ENCODE data around the gene SF3B3. TPM values are rescaled to one million over a fixed set of nuclear protein-coding genes. Genes with fewer than 3 reads are reported as not detected.

Gene SF3B3
- total RNA-seq, 4 donors from 2014 or later: 74.2 to 142 (median 112) TPM

GRCh38 chr16:70478169-70478568 is 45.4 kb upstream of the SF3B3 start:
- intact Hi-C loops (cut with DNase I): no loop called here
- Histone ChIP-seq H3K27me3 (no peaks in the 10 kb centered on the region), H3K36me3 (peaks cover 30 to 35% of the 10 kb centered on the region in 2 donors), H3K4me3 (replicated peaks in 1 of 3) (no peak overlapping the region), H3K4me1 (no peaks in the 10 kb centered on the region), H3K27ac (no peak overlapping the region), H3K9me3 (no peaks in the 10 kb centered on the region)
- DNase-seq: no peak
- WGBS, 2 donors: 92 to 97% methylated on average over 6 of the region's 8 CpGs
- TF ChIP-seq POLR2A (IDR thresholded peaks at IDR 0.05) (no peak), CTCF (IDR thresholded peaks at IDR 0.05) (no peak)

GRCh38 chr16:70478912-70479341 is 44.7 kb upstream of the SF3B3 start:
- TF ChIP-seq CTCF (IDR thresholded peaks at IDR 0.05): no peak
- TF ChIP-seq POLR2A (IDR thresholded peaks at IDR 0.05): no peak
- Histone ChIP-seq H3K9me3 (no peaks in the 10 kb centered on the region), H3K36me3 (peaks cover 34 to 36% of the 10 kb centered on the region in 2 donors), H3K4me3 (replicated peaks in 1 of 3) (no peak overlapping the region), H3K27ac (no peak overlapping the region), H3K27me3 (no peaks in the 10 kb centered on the region), H3K4me1 (no peaks in the 10 kb centered on the region)
- intact Hi-C loops (cut with DNase I): no loop called here
- DNase-seq: no peak
- 77 to 89% methylated on average over 7 to 9 of the region's 10 CpGs for WGBS, 2 donors

GRCh38 chr16:70480127-70481105 is 43.2 kb upstream of the SF3B3 start:
- TF ChIP-seq CTCF (IDR thresholded peaks at IDR 0.05) (no peak), POLR2A (IDR thresholded peaks at IDR 0.05) (no peak)
- 90 to 98% methylated on average over 9 to 14 of the region's 17 CpGs for whole genome bisulfite sequencing, 2 donors
- Histone ChIP-seq H3K4me3 (replicated peaks in 1 of 3) (no peak overlapping the region), H3K27ac (no peak overlapping the region), H3K9me3 (no peaks in the 10 kb centered on the region), H3K36me3 (peaks cover 31 to 33% of the 10 kb centered on the region in 2 donors), H3K27me3 (no peaks in the 10 kb centered on the region), H3K4me1 (no peaks in the 10 kb centered on the region)
- no peak for DNase-seq
- intact Hi-C loops (cut with DNase I): no loop called here

GRCh38 chr16:70481929-70482536 is 41.6 kb upstream of the SF3B3 start:
- H3K4me1 ChIP-seq: no peaks in the 10 kb centered on the region
- no peak overlapping the region for H3K4me3 ChIP-seq (replicated peaks in 1 of 3)
- H3K27ac ChIP-seq: no peak overlapping the region
- no peaks in the 10 kb centered on the region for H3K9me3 ChIP-seq
- no peak for TF ChIP-seq CTCF (IDR thresholded peaks at IDR 0.05)
- no peak for TF ChIP-seq POLR2A (IDR thresholded peaks at IDR 0.05)
- H3K36me3 ChIP-seq: peaks cover 30 to 43% of the 10 kb centered on the region in 2 donors
- DNase-seq: no peak
- no peaks in the 10 kb centered on the region for H3K27me3 ChIP-seq
- WGBS, 2 donors: 91 to 97% methylated on average over 7 of the region's 7 CpGs
- intact Hi-C loops (cut with DNase I): no loop called here

- Histone ChIP-seq H3K27me3 (no peaks in the 10 kb centered on the region), H3K9me3 (no peaks in the 10 kb centered on the region), H3K27ac (no peak overlapping the region), H3K4me1 (no peaks in the 10 kb centered on the region), H3K4me3 (replicated peaks in 1 of 3) (no peak overlapping the region), H3K36me3 (peaks cover 30 to 48% of the 10 kb centered on the region in 2 donors)
- TF ChIP-seq POLR2A (IDR thresholded peaks at IDR 0.05): no peak
- no peak for TF ChIP-seq CTCF (IDR thresholded peaks at IDR 0.05)
- intact Hi-C loops (cut with DNase I): no loop called here
- 85 to 93% methylated on average over 5 of the region's 5 CpGs for WGBS, 2 donors
- DNase-seq: no peak
These were observed 41.0 kb upstream of the SF3B3 start for GRCh38 chr16:70482624-70483023.

Data from thyroid gland (tissue), 4 donors.